Measurements from ENCODE around the gene ARHGEF12. TPM values are rescaled to one million over a fixed set of nuclear protein-coding genes. Genes with fewer than 3 reads are reported as not detected.

ARHGEF12 gene
- polyA plus RNA-seq, 2 of the 4 experiments (the other 2 are of a cell fraction) = 16.7 to 27.2 TPM

DNA sequence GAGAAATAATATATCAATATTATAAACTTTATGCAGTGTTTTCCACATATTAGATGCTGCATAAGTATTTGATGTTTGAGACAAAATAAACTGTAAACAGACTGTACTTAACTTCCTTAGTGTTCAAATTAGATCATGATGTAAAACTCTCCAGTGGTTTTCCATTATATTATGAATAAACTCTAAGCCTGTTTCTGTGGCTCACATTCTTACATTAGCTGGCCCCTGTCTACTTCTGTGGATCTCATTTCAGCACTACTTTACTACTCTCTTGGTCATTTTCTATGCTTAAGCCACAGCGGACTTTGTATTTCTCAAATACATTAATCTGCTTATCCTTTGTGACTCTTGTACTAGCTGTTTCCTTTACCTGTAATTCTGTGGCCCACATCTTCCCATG lies 55.6 kb downstream of the ARHGEF12 start:
- H3K4me3 ChIP-seq = no peak overlapping the region
- H3K4me1 ChIP-seq = peaks cover 36% of the 10 kb centered on the region; the same call in 2 of the 3 replicates
- FAIRE-seq = no peak
- DNase-seq (ENCODE audit: low read depth in 1 of 2, low spot score in 1 of 2) = no peak
- H3K4me2 ChIP-seq = no peak overlapping the region; the same call in 2 of the 3 replicates
- no peak overlapping the region for H3K27ac ChIP-seq
- TF ChIP-seq, protein P1, sequence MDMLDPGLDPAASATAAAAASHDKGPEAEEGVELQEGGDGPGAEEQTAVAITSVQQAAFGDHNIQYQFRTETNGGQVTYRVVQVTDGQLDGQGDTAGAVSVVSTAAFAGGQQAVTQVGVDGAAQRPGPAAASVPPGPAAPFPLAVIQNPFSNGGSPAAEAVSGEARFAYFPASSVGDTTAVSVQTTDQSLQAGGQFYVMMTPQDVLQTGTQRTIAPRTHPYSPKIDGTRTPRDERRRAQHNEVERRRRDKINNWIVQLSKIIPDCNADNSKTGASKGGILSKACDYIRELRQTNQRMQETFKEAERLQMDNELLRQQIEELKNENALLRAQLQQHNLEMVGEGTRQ (IDR thresholded peaks at IDR 0.05) = no peak
- no peak for TF ChIP-seq MAFK (IDR thresholded peaks at IDR 0.05; ENCODE audit: partially characterized antibody)
- TF ChIP-seq FOXS1 (CRISPR knock-in tag; IDR thresholded peaks at IDR 0.05) = no peak
- no peak for TF ChIP-seq FOSB (CRISPR knock-in tag; IDR thresholded peaks at IDR 0.05)
- TF ChIP-seq, protein P2, sequence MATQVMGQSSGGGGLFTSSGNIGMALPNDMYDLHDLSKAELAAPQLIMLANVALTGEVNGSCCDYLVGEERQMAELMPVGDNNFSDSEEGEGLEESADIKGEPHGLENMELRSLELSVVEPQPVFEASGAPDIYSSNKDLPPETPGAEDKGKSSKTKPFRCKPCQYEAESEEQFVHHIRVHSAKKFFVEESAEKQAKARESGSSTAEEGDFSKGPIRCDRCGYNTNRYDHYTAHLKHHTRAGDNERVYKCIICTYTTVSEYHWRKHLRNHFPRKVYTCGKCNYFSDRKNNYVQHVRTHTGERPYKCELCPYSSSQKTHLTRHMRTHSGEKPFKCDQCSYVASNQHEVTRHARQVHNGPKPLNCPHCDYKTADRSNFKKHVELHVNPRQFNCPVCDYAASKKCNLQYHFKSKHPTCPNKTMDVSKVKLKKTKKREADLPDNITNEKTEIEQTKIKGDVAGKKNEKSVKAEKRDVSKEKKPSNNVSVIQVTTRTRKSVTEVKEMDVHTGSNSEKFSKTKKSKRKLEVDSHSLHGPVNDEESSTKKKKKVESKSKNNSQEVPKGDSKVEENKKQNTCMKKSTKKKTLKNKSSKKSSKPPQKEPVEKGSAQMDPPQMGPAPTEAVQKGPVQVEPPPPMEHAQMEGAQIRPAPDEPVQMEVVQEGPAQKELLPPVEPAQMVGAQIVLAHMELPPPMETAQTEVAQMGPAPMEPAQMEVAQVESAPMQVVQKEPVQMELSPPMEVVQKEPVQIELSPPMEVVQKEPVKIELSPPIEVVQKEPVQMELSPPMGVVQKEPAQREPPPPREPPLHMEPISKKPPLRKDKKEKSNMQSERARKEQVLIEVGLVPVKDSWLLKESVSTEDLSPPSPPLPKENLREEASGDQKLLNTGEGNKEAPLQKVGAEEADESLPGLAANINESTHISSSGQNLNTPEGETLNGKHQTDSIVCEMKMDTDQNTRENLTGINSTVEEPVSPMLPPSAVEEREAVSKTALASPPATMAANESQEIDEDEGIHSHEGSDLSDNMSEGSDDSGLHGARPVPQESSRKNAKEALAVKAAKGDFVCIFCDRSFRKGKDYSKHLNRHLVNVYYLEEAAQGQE (IDR thresholded peaks at IDR 0.05) = no peak
- TF ChIP-seq, protein P3, sequence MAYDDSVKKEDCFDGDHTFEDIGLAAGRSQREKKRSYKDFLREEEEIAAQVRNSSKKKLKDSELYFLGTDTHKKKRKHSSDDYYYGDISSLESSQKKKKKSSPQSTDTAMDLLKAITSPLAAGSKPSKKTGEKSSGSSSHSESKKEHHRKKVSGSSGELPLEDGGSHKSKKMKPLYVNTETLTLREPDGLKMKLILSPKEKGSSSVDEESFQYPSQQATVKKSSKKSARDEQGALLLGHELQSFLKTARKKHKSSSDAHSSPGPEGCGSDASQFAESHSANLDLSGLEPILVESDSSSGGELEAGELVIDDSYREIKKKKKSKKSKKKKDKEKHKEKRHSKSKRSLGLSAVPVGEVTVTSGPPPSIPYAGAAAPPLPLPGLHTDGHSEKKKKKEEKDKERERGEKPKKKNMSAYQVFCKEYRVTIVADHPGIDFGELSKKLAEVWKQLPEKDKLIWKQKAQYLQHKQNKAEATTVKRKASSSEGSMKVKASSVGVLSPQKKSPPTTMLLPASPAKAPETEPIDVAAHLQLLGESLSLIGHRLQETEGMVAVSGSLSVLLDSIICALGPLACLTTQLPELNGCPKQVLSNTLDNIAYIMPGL (CRISPR knock-in tag; IDR thresholded peaks at IDR 0.05; ENCODE audit: borderline replicate concordance) = no peak
- no peak for TF ChIP-seq CHD4 (IDR thresholded peaks at IDR 0.05; ENCODE audit: borderline replicate concordance)
- no peak for TF ChIP-seq RFX5 (IDR thresholded peaks at IDR 0.05)
- no peak for TF ChIP-seq HDAC2 (IDR thresholded peaks at IDR 0.05)
- TF ChIP-seq RAD21 (conservative IDR thresholded peaks at IDR 0.05 in 1 of 2, IDR thresholded peaks at IDR 0.05 in 1 of 2) = no peak
- TF ChIP-seq POLR2A (IDR thresholded peaks at IDR 0.05; ENCODE audit: low read length) = no peak
- no peak for TF ChIP-seq HEYL (CRISPR knock-in tag; IDR thresholded peaks at IDR 0.05)
- no peak for TF ChIP-seq KDM5A (IDR thresholded peaks at IDR 0.05)
- H3K9me3 ChIP-seq = no peaks in the 10 kb centered on the region
- POLR2A ChIA-PET = interaction anchor here (1.5 kb wide), 1 partner anchor 56 kb away, joined by 3 read pairs; the partner anchor contains the start of gene ARHGEF12
- 96% methylated on average over 1 of the region's 1 CpG for WGBS (ENCODE audit: missing lambda C conversion rate)
- no peak for ATAC-seq
- CTCF ChIA-PET = no interaction called here

DNA sequence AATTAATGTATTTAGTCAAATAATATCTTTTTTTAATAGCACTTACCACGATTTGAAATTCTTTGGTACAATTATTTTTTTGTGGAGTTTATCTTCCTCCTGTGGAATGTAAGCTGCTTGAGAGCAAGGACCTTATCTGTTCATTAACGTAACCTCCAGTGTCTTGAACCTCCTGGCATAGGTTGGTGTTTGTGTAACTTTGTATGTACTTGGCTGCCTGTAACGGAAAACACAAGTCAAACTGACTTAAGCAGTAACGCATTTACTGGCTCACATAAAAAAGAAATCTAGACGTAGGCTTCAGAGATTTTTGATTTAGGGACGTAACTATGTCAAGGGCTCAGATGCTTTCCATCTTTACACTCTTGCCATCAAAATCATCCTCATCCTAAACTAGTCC lies 56.1 kb downstream of the ARHGEF12 start:
- no peak for FAIRE-seq
- CTCF ChIA-PET = no interaction called here
- POLR2A ChIA-PET = no interaction called here
- H3K4me2 ChIP-seq = no peak overlapping the region
- H3K4me3 ChIP-seq = no peak overlapping the region
- DNase-seq (ENCODE audit: low read depth in 1 of 2, low spot score in 1 of 2) = no peak
- ATAC-seq = no peak
- no peak overlapping the region for H3K27ac ChIP-seq
- no peaks in the 10 kb centered on the region for H3K9me3 ChIP-seq
- 93% methylated on average over 6 of the region's 6 CpGs for WGBS (ENCODE audit: missing lambda C conversion rate)
- peaks cover 34% of the 10 kb centered on the region; the same call in 2 of the 3 replicates for H3K4me1 ChIP-seq
- TF ChIP-seq EHMT2 (IDR thresholded peaks at IDR 0.05; ENCODE audit: low read depth) (no peak), MAFK (IDR thresholded peaks at IDR 0.05; ENCODE audit: partially characterized antibody) (no peak), RCOR1 (IDR thresholded peaks at IDR 0.05; ENCODE audit: low read depth, low read length) (no peak), JUNB (IDR thresholded peaks at IDR 0.05) (no peak), SREBF2 (IDR thresholded peaks at IDR 0.05) (no peak)

DNA sequence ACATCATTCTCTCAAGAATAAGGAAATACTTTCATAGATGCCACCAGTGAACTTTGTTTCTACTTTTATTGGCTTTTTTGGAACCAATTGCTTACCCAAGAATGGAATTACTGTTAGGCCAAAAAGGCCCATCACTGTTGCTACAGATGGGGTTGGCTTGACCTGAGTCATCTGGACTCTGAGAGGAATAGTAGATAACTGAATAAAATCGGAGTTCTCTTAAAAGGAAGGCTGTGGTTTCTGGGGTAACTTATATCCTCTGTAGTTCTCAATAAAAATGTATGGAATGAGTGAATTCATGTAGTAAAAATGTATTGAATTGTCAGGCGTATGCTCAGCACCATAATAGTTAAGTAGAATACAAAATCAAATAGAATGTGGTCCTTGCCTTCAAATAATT lies 56.6 kb downstream of the ARHGEF12 start:
- DNase-seq (ENCODE audit: low read depth in 1 of 2, low spot score in 1 of 2) = no peak

More for the DNA sequence above, 56.6 kb downstream of the ARHGEF12 start:
- no peak overlapping the region for H3K27ac ChIP-seq
- H3K9me3 ChIP-seq = no peaks in the 10 kb centered on the region
- 76% methylated on average over 2 of the region's 2 CpGs for WGBS (ENCODE audit: missing lambda C conversion rate)
- no peak overlapping the region for H3K4me3 ChIP-seq
- H3K4me2 ChIP-seq = no peak overlapping the region
- POLR2A ChIA-PET = no interaction called here
- H3K4me1 ChIP-seq = peaks cover 29% of the 10 kb centered on the region; the same call in 2 of the 3 replicates
- ATAC-seq (no peak), FAIRE-seq (no peak)
- TF ChIP-seq, protein P4, sequence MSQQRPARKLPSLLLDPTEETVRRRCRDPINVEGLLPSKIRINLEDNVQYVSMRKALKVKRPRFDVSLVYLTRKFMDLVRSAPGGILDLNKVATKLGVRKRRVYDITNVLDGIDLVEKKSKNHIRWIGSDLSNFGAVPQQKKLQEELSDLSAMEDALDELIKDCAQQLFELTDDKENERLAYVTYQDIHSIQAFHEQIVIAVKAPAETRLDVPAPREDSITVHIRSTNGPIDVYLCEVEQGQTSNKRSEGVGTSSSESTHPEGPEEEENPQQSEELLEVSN (IDR thresholded peaks at IDR 0.05; ENCODE audit: borderline replicate concordance, low read depth) = no peak
- CTCF ChIA-PET = no interaction called here
